ENCODE results near the gene BCORL1.

DNA sequence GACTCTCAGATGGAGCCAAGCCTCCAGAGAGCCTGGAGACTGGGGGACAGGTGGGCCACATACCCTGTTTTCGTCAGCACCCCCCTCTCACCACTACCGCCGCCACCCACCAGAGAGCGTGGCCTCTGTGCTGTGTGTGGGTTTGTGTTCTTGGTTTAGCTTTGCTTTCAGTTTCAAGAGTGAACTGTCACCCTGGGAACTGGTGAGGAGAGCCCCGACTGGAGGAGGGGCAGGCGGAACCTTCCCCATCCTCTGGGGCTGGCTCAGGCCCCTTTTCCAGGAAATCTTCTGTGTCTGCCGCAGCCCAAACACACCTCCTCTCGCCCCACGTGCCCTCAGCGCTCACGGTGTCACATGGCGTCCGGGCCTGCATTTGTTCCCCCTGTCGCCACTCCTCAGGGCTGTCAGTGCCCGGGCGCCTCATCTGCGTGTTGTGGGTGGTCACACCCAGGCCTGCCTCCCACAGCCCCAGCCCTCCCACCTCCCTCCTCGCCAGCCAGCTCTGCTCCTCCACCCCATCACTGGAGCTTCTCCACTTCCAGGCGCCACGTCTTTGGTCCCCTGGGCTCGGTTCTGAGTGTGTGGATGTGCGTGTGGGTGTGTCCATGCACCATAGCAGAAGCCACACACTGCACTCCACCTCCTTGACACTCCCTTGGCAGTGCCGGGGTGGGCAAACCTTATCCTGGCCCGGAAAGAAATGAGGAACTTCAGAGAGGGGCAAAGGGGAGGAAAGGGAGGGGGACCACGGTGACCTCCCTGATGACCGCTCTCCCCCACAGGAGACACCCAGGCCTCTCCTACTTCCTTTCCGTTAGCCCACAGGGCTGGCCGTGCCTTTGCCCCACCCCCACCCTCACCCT is 100.0 kb downstream of the BCORL1 start:
- TF ChIP-seq, protein P1, sequence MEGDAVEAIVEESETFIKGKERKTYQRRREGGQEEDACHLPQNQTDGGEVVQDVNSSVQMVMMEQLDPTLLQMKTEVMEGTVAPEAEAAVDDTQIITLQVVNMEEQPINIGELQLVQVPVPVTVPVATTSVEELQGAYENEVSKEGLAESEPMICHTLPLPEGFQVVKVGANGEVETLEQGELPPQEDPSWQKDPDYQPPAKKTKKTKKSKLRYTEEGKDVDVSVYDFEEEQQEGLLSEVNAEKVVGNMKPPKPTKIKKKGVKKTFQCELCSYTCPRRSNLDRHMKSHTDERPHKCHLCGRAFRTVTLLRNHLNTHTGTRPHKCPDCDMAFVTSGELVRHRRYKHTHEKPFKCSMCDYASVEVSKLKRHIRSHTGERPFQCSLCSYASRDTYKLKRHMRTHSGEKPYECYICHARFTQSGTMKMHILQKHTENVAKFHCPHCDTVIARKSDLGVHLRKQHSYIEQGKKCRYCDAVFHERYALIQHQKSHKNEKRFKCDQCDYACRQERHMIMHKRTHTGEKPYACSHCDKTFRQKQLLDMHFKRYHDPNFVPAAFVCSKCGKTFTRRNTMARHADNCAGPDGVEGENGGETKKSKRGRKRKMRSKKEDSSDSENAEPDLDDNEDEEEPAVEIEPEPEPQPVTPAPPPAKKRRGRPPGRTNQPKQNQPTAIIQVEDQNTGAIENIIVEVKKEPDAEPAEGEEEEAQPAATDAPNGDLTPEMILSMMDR (IDR thresholded peaks at IDR 0.05): peak in 1 of 6 experiments; percentile 24
- TF ChIP-seq POLR2A (IDR thresholded peaks at IDR 0.05): no peak

All from esophagus squamous epithelium (tissue), 4 donors.